Adrenal gland (tissue), 5 donors: ENCODE measurements around the gene TMEM161A.

ENCODE experiments used
- POLR2A ChIP-seq, 2 donors: fragments of 450-650 bp; IDR thresholded peaks; one replicate each; pipeline ENCODE4 v1.6.1; 2017; ENCODE audit warnings: antibody characterized with exemption in 2 of 2, mild to moderate bottlenecking in 2 of 2, moderate library complexity in 1 of 2
- TF ChIP-seq, protein P1 (sequence below), 6 experiments: fragments of 450-650 bp in 4 of 6; fragments of 200-600 bp in 2 of 6; sonication (generic) in 1 of 6; IDR thresholded peaks; 1 replicate in 5 of 6; 2 replicates in 1 of 6; pipeline versions ENCODE4 v1.5.1 to v1.8.0; 2016 to 2021; ENCODE audit warnings: antibody characterized with exemption in 6 of 6, mild to moderate bottlenecking in 2 of 6, moderate library complexity in 1 of 6
- donor health status: DM: no; HTN: no; CAD: no.

DNA sequence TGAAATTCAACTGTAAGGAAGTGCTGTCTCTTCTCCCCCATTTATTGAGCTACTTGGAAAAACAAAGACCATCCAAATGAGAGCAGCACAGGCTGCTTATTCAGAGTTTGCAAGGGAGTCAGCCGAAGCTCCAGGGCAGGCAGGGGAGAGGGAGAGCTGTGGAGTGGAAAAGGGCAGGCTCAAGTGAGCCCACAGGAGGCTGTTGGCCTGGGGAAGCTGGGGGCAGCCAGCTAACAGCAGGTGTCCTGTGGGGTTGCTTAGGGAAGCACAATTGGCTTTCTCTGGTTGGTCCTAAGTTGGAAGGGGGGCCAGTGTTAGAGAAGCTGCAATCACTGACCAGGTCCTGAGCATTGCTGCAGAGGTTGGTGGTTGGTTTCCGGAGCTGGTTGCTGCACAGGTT is 50.6 kb downstream of the TMEM161A start:
- TF ChIP-seq, protein P1, sequence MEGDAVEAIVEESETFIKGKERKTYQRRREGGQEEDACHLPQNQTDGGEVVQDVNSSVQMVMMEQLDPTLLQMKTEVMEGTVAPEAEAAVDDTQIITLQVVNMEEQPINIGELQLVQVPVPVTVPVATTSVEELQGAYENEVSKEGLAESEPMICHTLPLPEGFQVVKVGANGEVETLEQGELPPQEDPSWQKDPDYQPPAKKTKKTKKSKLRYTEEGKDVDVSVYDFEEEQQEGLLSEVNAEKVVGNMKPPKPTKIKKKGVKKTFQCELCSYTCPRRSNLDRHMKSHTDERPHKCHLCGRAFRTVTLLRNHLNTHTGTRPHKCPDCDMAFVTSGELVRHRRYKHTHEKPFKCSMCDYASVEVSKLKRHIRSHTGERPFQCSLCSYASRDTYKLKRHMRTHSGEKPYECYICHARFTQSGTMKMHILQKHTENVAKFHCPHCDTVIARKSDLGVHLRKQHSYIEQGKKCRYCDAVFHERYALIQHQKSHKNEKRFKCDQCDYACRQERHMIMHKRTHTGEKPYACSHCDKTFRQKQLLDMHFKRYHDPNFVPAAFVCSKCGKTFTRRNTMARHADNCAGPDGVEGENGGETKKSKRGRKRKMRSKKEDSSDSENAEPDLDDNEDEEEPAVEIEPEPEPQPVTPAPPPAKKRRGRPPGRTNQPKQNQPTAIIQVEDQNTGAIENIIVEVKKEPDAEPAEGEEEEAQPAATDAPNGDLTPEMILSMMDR (IDR thresholded peaks at IDR 0.05): no peak
- TF ChIP-seq POLR2A (IDR thresholded peaks at IDR 0.05): no peak
